Measurements from ENCODE around the gene CHAF1A. TPM values are rescaled to one million over a fixed set of nuclear protein-coding genes. Genes with fewer than 3 reads are reported as not detected.

Gene CHAF1A
- total RNA-seq, result 3.4 and 3.7 TPM in 2 replicates

GRCh38 chr19:4402171-4403004, at the start of gene CHAF1A:
TSS of gene CHAF1A (plus strand) at chr19:4402640. CDS start at chr19:4402763, 123 bp downstream.

GRCh38 chr19:4400135-4400936, 2.1 kb upstream of the CHAF1A start, which contains the start of gene SH3GL1:
TSS of gene SH3GL1 (minus strand) at chr19:4400547. CDS start at chr19:4400368, 179 bp downstream.

GRCh38 chr19:4457654-4458395, 55.4 kb downstream of the CHAF1A start, which contains the start of gene UBXN6:
TSS of gene UBXN6 (minus strand) at chr19:4457794. CDS start at chr19:4457697, 97 bp downstream.

GRCh38 chr19:4472174-4472974, 69.9 kb downstream of the CHAF1A start, which contains the start of gene HDGFL2:
TSS of gene HDGFL2 (plus strand) at chr19:4472297. CDS start at chr19:4472351, 54 bp downstream.

Other genes starting within 250 kb of the CHAF1A start
- not detected in 2 replicates for gene CREB3L3, start 249.0 kb upstream of the CHAF1A start, total RNA-seq
- gene SIRT6, start 220.1 kb upstream of the CHAF1A start, total RNA-seq, result 6.1 and 9.0 TPM in 2 replicates
- gene ANKRD24, start 220.0 kb upstream of the CHAF1A start, total RNA-seq, result 0.11 and 0.17 TPM in 2 replicates
- 0.09 and 0.54 TPM in 2 replicates for gene EBI3, start 173.1 kb upstream of the CHAF1A start, total RNA-seq
- gene YJU2, start 155.6 kb upstream of the CHAF1A start, total RNA-seq, result 17.4 and 17.6 TPM in 2 replicates
- not detected in 2 replicates for gene SHD, start 123.4 kb upstream of the CHAF1A start, total RNA-seq
- gene TMIGD2, start 100.3 kb upstream of the CHAF1A start, total RNA-seq, result not detected in 2 replicates
- 2.4 and 2.6 TPM in 2 replicates for gene FSD1, start 98.0 kb upstream of the CHAF1A start, total RNA-seq
- 32.1 and 36.4 TPM in 2 replicates for gene STAP2, start 63.8 kb upstream of the CHAF1A start, total RNA-seq
- 5.8 and 8.9 TPM in 2 replicates for gene MPND, start 59.1 kb upstream of the CHAF1A start, total RNA-seq
- 41.2 and 83.9 TPM in 2 replicates for gene SH3GL1, start 2.1 kb upstream of the CHAF1A start, total RNA-seq
- gene UBXN6, start 55.2 kb downstream of the CHAF1A start, total RNA-seq, result 75.3 and 97.5 TPM in 2 replicates
- 43.0 and 45.8 TPM in 2 replicates for gene HDGFL2, start 69.7 kb downstream of the CHAF1A start, total RNA-seq
- gene PLIN4, start 115.8 kb downstream of the CHAF1A start, total RNA-seq, result 1.1 and 1.5 TPM in 2 replicates
- gene PLIN5, start 132.6 kb downstream of the CHAF1A start, total RNA-seq, result 23.5 and 27.5 TPM in 2 replicates
- gene LRG1, start 137.4 kb downstream of the CHAF1A start, total RNA-seq, result 0.95 and 2.4 TPM in 2 replicates
- 27.9 and 41.9 TPM in 2 replicates for gene SEMA6B, start 157.0 kb downstream of the CHAF1A start, total RNA-seq
- gene TNFAIP8L1, start 236.9 kb downstream of the CHAF1A start, total RNA-seq, result 61.8 and 96.2 TPM in 2 replicates